Lower lobe of right lung (tissue), 2 donors: ENCODE data around the gene SCN9A. TPM values are rescaled to one million over a fixed set of nuclear protein-coding genes. Genes with fewer than 3 reads are reported as not detected.

Experiments used
- ATAC-seq, 2 donors: fragments of 200-7000 bp; cut with Tn5 transposase; one replicate each; pipeline ENCODE4 v1.9.1; 2020 to 2022; ENCODE audit warnings: mild to moderate bottlenecking in 2 of 2, moderate library complexity in 2 of 2
- DNase-seq: peaks from one replicate; pipeline ENCODE4 v3.0.0-alpha.2; 2020
- H3K27ac ChIP-seq: fragments of 200-600 bp; one replicate; pipeline ENCODE4 v1.8.0; 2022
- H3K27me3 ChIP-seq: fragments of 200-600 bp; one replicate; pipeline ENCODE4 v1.8.0; 2022; ENCODE audit warnings: low read depth
- H3K36me3 ChIP-seq: fragments of 200-600 bp; one replicate; pipeline ENCODE4 v1.8.0; 2022; ENCODE audit warnings: mild to moderate bottlenecking
- H3K4me1 ChIP-seq: fragments of 200-600 bp; one replicate; pipeline ENCODE4 v1.8.0; 2022
- H3K4me3 ChIP-seq: fragments of 200-600 bp; one replicate; pipeline ENCODE4 v1.8.0; 2022; ENCODE audit warnings: mild to moderate bottlenecking
- H3K9me3 ChIP-seq: fragments of 200-600 bp; one replicate; pipeline ENCODE4 v1.8.0; 2022
- CTCF ChIP-seq: fragments of 200-600 bp; IDR thresholded peaks from one replicate; pipeline ENCODE4 v1.8.0; 2022; ENCODE audit warnings: antibody characterized with exemption, mild to moderate bottlenecking
- intact Hi-C: fragments of 100-400 bp; cut with DNase I; formaldehyde crosslinking; loops from one replicate; pipeline ENCODE4 v1.11.0; 2022
- total RNA-seq: library from RNA; stranded (reverse); fragmentation: NEBNext Ultra II Directional; extraction: Animal tissue kit (Norgen Biotek cat#: 25700); gene quantifications from one replicate; pipeline ENCODE4 v1.2.1, GENCODE V29; 2021
- donor health status: DM: no; HTN: yes; CAD: no; lungs with severe emphysema.

SCN9A gene
- total RNA-seq, 1 donor from 2014 or later = 13.6 TPM

- Histone ChIP-seq H3K9me3 (no peaks in the 10 kb centered on the region), H3K36me3 (no peaks in the 10 kb centered on the region), H3K4me1 (no peaks in the 10 kb centered on the region), H3K27me3 (no peaks in the 10 kb centered on the region), H3K27ac (no peak overlapping the region), H3K4me3 (no peak overlapping the region)
- ATAC-seq (no peak), DNase-seq (no peak)
- intact Hi-C loops = no loop called here
- TF ChIP-seq CTCF = no peak
These were observed 81.8 kb downstream of the SCN9A start for GRCh38 chr2:166293984-166294383.

- H3K9me3 ChIP-seq = no peaks in the 10 kb centered on the region
- TF ChIP-seq CTCF = no peak
- no peaks in the 10 kb centered on the region for H3K27me3 ChIP-seq
- intact Hi-C loops = no loop called here
- H3K4me1 ChIP-seq = no peaks in the 10 kb centered on the region
- H3K27ac ChIP-seq = no peak overlapping the region
- no peak for ATAC-seq
- H3K36me3 ChIP-seq = no peaks in the 10 kb centered on the region
- DNase-seq = no peak
- H3K4me3 ChIP-seq = no peak overlapping the region
These were observed 90.5 kb downstream of the SCN9A start for GRCh38 chr2:166285215-166285614.

- no peaks in the 10 kb centered on the region for H3K27me3 ChIP-seq
- H3K9me3 ChIP-seq = no peaks in the 10 kb centered on the region
- no peaks in the 10 kb centered on the region for H3K4me1 ChIP-seq
- TF ChIP-seq CTCF = no peak
- ATAC-seq = no peak
- no peak overlapping the region for H3K4me3 ChIP-seq
- no peak overlapping the region for H3K27ac ChIP-seq
- intact Hi-C loops = no loop called here
- no peak for DNase-seq
- H3K36me3 ChIP-seq = no peaks in the 10 kb centered on the region
These were observed 91.4 kb downstream of the SCN9A start for GRCh38 chr2:166284359-166284758.

GRCh38 chr2:166282154-166282553, 93.6 kb downstream of the SCN9A start:
- H3K9me3 ChIP-seq = no peaks in the 10 kb centered on the region
- DNase-seq = no peak
- ATAC-seq = no peak
- no peaks in the 10 kb centered on the region for H3K36me3 ChIP-seq
- no peak overlapping the region for H3K27ac ChIP-seq
- TF ChIP-seq CTCF = no peak
- intact Hi-C loops = no loop called here
- no peaks in the 10 kb centered on the region for H3K27me3 ChIP-seq
- no peaks in the 10 kb centered on the region for H3K4me1 ChIP-seq
- no peak overlapping the region for H3K4me3 ChIP-seq

DNA sequence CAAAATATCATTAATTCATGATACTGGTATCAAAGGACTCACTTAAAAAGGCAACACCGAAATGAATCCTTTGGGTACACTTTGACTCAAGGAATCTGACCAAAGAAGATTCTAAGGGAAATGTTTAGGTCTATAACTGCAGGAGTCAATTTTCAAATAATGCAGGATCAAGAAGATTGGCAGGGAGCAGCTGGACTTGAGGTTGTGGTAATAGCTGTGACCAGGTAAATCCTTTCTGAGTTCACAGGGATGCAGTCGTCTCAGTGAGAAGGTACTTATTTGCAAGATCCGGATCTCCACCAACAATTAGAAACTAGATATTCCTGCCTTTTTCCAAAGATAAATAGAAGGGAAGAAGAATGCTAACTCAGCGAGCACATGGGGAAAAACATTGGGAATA, 96.9 kb downstream of the SCN9A start:
- intact Hi-C loops = no loop called here
- Histone ChIP-seq H3K9me3 (no peaks in the 10 kb centered on the region), H3K27ac (no peak overlapping the region), H3K4me3 (no peak overlapping the region), H3K27me3 (no peaks in the 10 kb centered on the region), H3K4me1 (no peaks in the 10 kb centered on the region), H3K36me3 (no peaks in the 10 kb centered on the region)
- ATAC-seq (no peak), DNase-seq (no peak)
- TF ChIP-seq CTCF = no peak

DNA sequence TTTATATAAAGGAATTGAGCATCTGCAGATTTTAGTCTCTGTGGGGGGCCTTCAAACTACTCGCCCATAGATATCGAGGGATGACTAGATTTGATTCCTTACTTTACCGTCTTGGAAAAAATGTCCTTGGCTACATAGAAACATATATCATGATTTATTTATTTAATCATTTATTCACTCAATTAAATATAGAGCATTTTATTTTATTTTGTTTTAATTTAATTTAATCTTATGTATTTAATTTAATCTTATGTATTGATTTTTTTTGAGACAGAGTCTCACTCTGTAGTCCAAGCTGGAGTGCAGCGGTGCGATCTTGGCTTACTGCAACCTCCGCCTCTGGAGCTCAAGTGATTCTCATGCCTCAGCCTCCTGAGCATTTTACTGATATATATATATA, 105.4 kb downstream of the SCN9A start:
- Histone ChIP-seq H3K4me3 (no peak overlapping the region), H3K4me1 (no peaks in the 10 kb centered on the region), H3K9me3 (no peaks in the 10 kb centered on the region), H3K27me3 (no peaks in the 10 kb centered on the region), H3K27ac (no peak overlapping the region), H3K36me3 (no peaks in the 10 kb centered on the region)
- no peak for TF ChIP-seq CTCF
- intact Hi-C loops = no loop called here
- ATAC-seq (no peak), DNase-seq (no peak)
